DND-41 (cell line): Measurements from ENCODE around the gene STARD10.

Source experiments
- ATAC-seq: fragments of 200-7000 bp; cut with Tn5 transposase; 3 replicates; pipeline ENCODE4 v1.9.1; 2021; ENCODE audit warnings: low read depth; ENCODE audit not compliant: insufficient read depth
- DNase-seq: peaks from one replicate; pipeline ENCODE4 v3.0.0-alpha.2; 2020
- H2AFZ ChIP-seq: 2 replicates; pipeline ENCODE4 v1.6.0; 2012; ENCODE audit warnings: low read depth, low read length
- H3K27ac ChIP-seq: 2 replicates; pipeline ENCODE4 v1.5.1; 2012; ENCODE audit warnings: low read length, inconsistent platforms
- H3K27me3 ChIP-seq: fragments of 200-600 bp; sonication (generic); 2 replicates; pipeline ENCODE4 v1.6.0; 2012; ENCODE audit warnings: low read length, mild to moderate bottlenecking, inconsistent platforms; ENCODE audit not compliant: insufficient read depth, poor library complexity
- H3K36me3 ChIP-seq: 2 replicates; pipeline ENCODE4 v1.5.1; 2012; ENCODE audit warnings: low read length, inconsistent platforms; ENCODE audit not compliant: insufficient read depth
- H3K4me1 ChIP-seq: 2 replicates; pipeline ENCODE4 v1.5.1; 2012; ENCODE audit warnings: mild to moderate bottlenecking, low read length; ENCODE audit not compliant: insufficient read depth
- H3K4me2 ChIP-seq: 2 replicates; pipeline ENCODE4 v1.6.0; 2012; ENCODE audit warnings: mild to moderate bottlenecking, moderate library complexity, low read length, inconsistent platforms; ENCODE audit not compliant: insufficient read depth
- H3K4me3 ChIP-seq, 2 experiments: fragments of 200-600 bp in 1 of 2; shearing (Covaris generic) in 1 of 2; 2 replicates each; pipeline ENCODE4 v1.5.1; 2012 to 2016; ENCODE audit warnings: inconsistent platforms in 2 of 2, low read length in 2 of 2, mild to moderate bottlenecking in 2 of 2, low read depth in 1 of 2, moderate library complexity in 1 of 2
- H3K79me2 ChIP-seq: 2 replicates; pipeline ENCODE4 v1.6.0; 2012; ENCODE audit warnings: low read length, inconsistent platforms; ENCODE audit not compliant: insufficient read depth
- H3K9ac ChIP-seq: 2 replicates; pipeline ENCODE4 v1.6.0; 2012; ENCODE audit warnings: low read depth, mild to moderate bottlenecking, inconsistent platforms, low read length, moderate library complexity
- H3K9me3 ChIP-seq: 2 replicates; pipeline ENCODE4 v1.5.1; 2012; ENCODE audit warnings: low read length, moderate library complexity, mild to moderate bottlenecking, inconsistent platforms; ENCODE audit not compliant: insufficient read depth, severe bottlenecking
- H4K20me1 ChIP-seq: 2 replicates; pipeline ENCODE4 v1.6.0; 2012; ENCODE audit warnings: low read length; ENCODE audit not compliant: insufficient read depth
- EZH2 ChIP-seq: IDR thresholded peaks from 3 replicates; pipeline ENCODE4 v1.6.1; 2012; ENCODE audit warnings: borderline replicate concordance, low read depth, mild to moderate bottlenecking, moderate library complexity, low read length, inconsistent platforms; ENCODE audit not compliant: severe bottlenecking
- TF ChIP-seq, protein P1 (sequence below): IDR thresholded peaks from 2 replicates; pipeline ENCODE4 v1.5.1; 2012; ENCODE audit warnings: borderline replicate concordance, low read length, moderate library complexity, mild to moderate bottlenecking; ENCODE audit not compliant: poor library complexity, severe bottlenecking; ENCODE audit errors: extremely low read depth

STARD10 gene

DNA sequence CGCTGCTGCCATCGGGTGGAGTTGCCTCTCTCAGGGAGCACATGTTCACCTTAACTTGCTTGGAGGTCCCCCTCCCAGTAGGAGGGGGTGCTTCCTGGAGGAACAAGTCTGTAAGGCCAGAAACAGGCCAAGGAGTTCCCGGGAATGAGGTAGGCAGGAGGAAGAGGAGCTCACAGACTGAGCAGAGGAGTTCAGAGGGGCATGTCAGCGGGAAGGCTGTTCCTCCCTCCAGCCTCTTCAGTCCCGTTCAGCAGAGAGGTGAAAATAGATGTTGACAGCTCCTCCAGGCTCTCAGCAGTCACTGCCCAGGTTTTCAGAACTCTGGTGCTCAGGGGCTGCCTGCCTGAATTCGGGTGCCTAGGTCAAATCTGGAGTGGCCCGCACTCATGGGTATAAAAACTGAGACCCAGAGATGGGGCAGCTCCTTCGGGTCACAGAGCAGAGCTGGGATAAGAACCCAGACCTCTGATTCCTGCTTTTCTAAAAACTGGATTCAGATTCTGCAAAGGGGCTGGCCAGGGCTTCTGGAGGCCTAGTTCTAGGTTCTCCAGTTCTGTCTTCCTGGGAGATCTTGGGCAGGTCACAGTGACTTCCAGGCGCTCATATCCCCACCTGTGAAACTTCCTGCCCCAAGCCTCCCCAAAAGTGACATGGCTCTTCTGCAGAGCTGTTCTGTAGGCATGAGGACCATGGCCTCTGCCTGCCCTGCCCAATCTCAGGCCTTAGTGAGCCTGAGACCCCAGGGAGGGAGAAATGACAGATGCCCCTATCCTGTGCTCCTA is 38.6 kb upstream of the STARD10 start:
- Histone ChIP-seq H3K27me3 (no peaks in the 10 kb centered on the region), H3K9me3 (no peaks in the 10 kb centered on the region), H3K9ac (no peak overlapping the region), H2AFZ (no peak overlapping the region), H3K36me3 (peaks cover 55% of the 10 kb centered on the region), H4K20me1 (0 out of 2 replicates have a peak, but pooled peaks cover 3% of the 10 kb centered on the region), H3K79me2 (no peaks in the 10 kb centered on the region), H3K4me1 (0 out of 2 replicates have a peak, but pooled peaks cover 3% of the 10 kb centered on the region), H3K4me2 (no peak overlapping the region), H3K27ac (no peak overlapping the region), H3K4me3 (no peak overlapping the region)
- no peak for TF ChIP-seq EZH2
- TF ChIP-seq, protein P1, sequence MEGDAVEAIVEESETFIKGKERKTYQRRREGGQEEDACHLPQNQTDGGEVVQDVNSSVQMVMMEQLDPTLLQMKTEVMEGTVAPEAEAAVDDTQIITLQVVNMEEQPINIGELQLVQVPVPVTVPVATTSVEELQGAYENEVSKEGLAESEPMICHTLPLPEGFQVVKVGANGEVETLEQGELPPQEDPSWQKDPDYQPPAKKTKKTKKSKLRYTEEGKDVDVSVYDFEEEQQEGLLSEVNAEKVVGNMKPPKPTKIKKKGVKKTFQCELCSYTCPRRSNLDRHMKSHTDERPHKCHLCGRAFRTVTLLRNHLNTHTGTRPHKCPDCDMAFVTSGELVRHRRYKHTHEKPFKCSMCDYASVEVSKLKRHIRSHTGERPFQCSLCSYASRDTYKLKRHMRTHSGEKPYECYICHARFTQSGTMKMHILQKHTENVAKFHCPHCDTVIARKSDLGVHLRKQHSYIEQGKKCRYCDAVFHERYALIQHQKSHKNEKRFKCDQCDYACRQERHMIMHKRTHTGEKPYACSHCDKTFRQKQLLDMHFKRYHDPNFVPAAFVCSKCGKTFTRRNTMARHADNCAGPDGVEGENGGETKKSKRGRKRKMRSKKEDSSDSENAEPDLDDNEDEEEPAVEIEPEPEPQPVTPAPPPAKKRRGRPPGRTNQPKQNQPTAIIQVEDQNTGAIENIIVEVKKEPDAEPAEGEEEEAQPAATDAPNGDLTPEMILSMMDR = no peak
- ATAC-seq (no peak), DNase-seq (no peak)

DNA sequence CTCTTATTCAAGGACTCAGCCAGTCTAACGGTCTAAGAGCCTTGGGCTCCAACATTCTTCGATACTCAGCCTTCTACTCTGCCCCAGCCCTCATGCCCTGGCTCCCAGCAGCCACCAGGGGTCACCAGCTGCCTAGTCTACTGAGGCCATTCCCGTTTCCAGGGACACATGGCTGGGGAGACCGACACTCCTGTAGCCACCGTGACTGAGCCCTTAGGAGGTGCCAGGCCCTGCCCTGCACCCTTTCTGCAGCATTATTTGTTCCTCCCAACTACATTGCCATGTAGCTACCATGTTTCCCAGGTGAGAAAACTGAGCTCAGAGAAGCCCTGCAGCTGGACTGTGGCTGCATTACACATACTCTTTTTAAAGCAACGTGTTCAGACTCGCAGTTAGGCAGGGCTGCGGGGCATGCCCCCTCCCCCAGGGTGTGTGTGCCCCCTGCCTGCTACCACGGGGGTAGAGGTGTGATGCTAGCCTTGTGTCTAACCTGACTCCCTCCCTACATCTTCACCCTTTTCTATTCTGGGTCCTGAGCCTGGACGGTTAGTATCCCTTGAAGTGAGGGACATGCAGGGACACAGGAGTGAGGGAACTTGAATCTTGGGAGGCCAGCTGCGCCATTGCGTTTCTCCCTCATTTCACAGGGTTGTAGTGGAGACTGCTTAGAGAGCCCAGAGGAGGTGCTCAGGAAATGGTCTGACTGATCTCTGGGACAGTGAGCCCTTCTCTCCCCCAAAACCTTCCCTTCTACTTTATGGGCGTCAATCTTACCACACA is 37.9 kb upstream of the STARD10 start:
- Histone ChIP-seq H3K4me3 (no peak overlapping the region), H3K4me2 (no peak overlapping the region), H4K20me1 (peaks cover 6% of the 10 kb centered on the region; the same call in 1 of the 2 replicates), H3K9me3 (no peaks in the 10 kb centered on the region), H2AFZ (no peak overlapping the region), H3K27me3 (no peaks in the 10 kb centered on the region), H3K4me1 (0 out of 2 replicates have a peak, but pooled peaks cover 3% of the 10 kb centered on the region), H3K27ac (peak overlapping the region; percentile 2; the same call in 1 of the 2 replicates), H3K9ac (no peak overlapping the region), H3K79me2 (no peaks in the 10 kb centered on the region), H3K36me3 (peaks cover 59% of the 10 kb centered on the region)
- TF ChIP-seq EZH2 = no peak
- TF ChIP-seq, protein P1 = peak; percentile 91
- ATAC-seq (peak; percentile 78), DNase-seq (peak; percentile 69)

DNA sequence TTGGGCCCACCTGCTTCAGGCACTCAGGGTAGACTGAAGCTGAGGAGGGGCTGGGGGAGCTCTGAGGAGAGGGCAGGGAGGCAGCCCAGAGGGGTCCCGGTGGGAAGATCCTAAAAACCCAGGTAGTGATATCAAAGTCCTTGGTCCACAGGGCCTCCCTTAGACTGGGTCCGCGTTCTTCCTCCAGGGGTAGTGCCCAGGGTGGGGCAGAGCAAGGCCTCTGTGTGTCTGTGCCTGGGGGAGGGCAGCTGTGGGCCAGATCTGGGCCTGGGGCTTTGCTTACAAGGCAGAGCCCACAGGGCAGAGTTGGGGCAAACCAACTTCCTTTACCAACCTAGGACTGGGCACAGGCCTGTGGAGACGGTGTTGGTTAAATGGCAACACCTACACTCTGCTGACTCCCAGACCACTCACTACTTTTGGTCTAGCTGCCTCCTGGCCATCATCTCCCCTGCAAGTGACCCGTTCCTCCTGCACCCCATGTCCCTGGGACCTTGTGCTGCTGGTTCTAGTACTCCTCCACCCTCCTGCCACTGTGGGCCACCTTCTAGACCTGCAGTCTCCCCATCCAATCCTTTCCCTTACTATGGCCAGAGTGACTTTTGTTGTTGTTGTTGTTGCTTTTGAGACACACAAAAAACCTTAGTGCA is 36.2 kb upstream of the STARD10 start:
- no peak for ATAC-seq
- Histone ChIP-seq H3K4me1 (0 out of 2 replicates have a peak, but pooled peaks cover 3% of the 10 kb centered on the region), H4K20me1 (peaks cover 7% of the 10 kb centered on the region; the same call in 1 of the 2 replicates), H3K9ac (no peak overlapping the region), H3K4me2 (no peak overlapping the region), H3K27ac (no peak overlapping the region), H3K27me3 (no peaks in the 10 kb centered on the region), H2AFZ (no peak overlapping the region), H3K9me3 (no peaks in the 10 kb centered on the region), H3K4me3 (no peak overlapping the region), H3K79me2 (no peaks in the 10 kb centered on the region), H3K36me3 (peaks cover 65% of the 10 kb centered on the region)
- no peak for TF ChIP-seq EZH2
- TF ChIP-seq, protein P1 = no peak
- DNase-seq = no peak
